Sigmoid colon (tissue), 7 donors: Measurements from ENCODE around the gene OSBPL5. TPM values are rescaled to one million over a fixed set of nuclear protein-coding genes. Genes with fewer than 3 reads are reported as not detected.
A peak's percentile ranks its signal among the peaks of the same experiment; 100 is the strongest.

Experiments used
- DNase-seq: peaks from one replicate; pipeline ENCODE4 v3.0.0-alpha.2; 2019
- H3K27ac ChIP-seq, 4 donors: fragments of 200-600 bp; sonication (generic); one replicate each; pipeline ENCODE4 v1.5.1; 2016 to 2019; ENCODE audit warnings: mild to moderate bottlenecking in 1 of 4
- H3K27me3 ChIP-seq, 3 donors: fragments of 200-600 bp; sonication (generic); one replicate each; pipeline ENCODE4 v1.5.1; 2019; ENCODE audit warnings: mild to moderate bottlenecking in 1 of 3
- H3K36me3 ChIP-seq, 4 donors: fragments of 200-600 bp; sonication (generic); one replicate each; pipeline ENCODE4 v1.5.1; 2016 to 2019
- H3K4me1 ChIP-seq, 4 donors: fragments of 200-600 bp; sonication (generic); one replicate each; pipeline ENCODE4 v1.5.1; 2017 to 2019
- H3K4me3 ChIP-seq, 4 donors: fragments of 200-600 bp; sonication (generic); one replicate each; pipeline ENCODE4 v1.5.1; 2017 to 2019; ENCODE audit warnings: mild to moderate bottlenecking in 2 of 4, moderate library complexity in 1 of 4
- H3K9me3 ChIP-seq, 4 donors: fragments of 200-600 bp in 3 of 4; sonication (generic) in 3 of 4; one replicate each; pipeline versions ENCODE4 v1.5.1 to v1.6.1; 2013 to 2019
- CTCF ChIP-seq, 4 experiments: fragments of 450-650 bp in 3 of 4; fragments of 200-600 bp in 1 of 4; IDR thresholded peaks; one replicate each; pipeline ENCODE4 v1.5.1; 2016 to 2019; ENCODE audit warnings: antibody characterized with exemption in 4 of 4, mild to moderate bottlenecking in 3 of 4, moderate library complexity in 2 of 4
- EP300 ChIP-seq, 4 donors: sonication (generic); formaldehyde crosslinking; IDR thresholded peaks; one replicate each; pipeline ENCODE4 v1.6.1; 2017; ENCODE audit warnings: antibody characterized with exemption in 4 of 4
- POLR2A ChIP-seq, 2 donors: fragments of 450-650 bp; IDR thresholded peaks; one replicate each; pipeline ENCODE4 v1.6.1; 2016; ENCODE audit warnings: antibody characterized with exemption in 2 of 2, mild to moderate bottlenecking in 2 of 2, moderate library complexity in 2 of 2
- POLR2AphosphoS5 ChIP-seq, 4 donors: sonication (generic); formaldehyde crosslinking; IDR thresholded peaks; one replicate each; pipeline ENCODE4 v1.6.1; 2017; ENCODE audit warnings: antibody characterized with exemption in 4 of 4
- WGBS, 2 donors: extraction: QIAGEN DNeasy Blood & Tissue Kit; methylation state at CpG; one replicate each; pipeline ENCODE4 v1.1.7; 2013; 5-methylcytosine and 5-hydroxymethylcytosine counted together
- intact Hi-C: fragments of 100-400 bp; cut with DNase I; formaldehyde crosslinking; loops from one replicate; pipeline ENCODE4 v1.15.1; 2023
- polyA plus RNA-seq, 3 donors: library from polyadenylated mRNA; stranded (reverse); fragments of 200-250 nt; gene quantifications; one replicate each; pipeline ENCODE4 v1.2.3, GENCODE V29; 2013
- total RNA-seq, 4 donors: library from RNA; depleted of rRNA; stranded (reverse); fragments of >200 nt; gene quantifications; one replicate each; pipeline ENCODE4 v1.1.0, GENCODE V29; 2016
- donor health status: healthy with polysubstance abuse.
- donor health status: Bipolar disorder and iron deficiency.
- donor health status: healthy.

The OSBPL5 gene
- total and polyA plus RNA-seq, 7 donors, result 16.6 to 69.2 (median 29.8) TPM

- DNase-seq, result peak; percentile 62
- intact Hi-C loops, result no loop called here
- Histone ChIP-seq H3K4me1 (no peaks in the 10 kb centered on the region), H3K27me3 (peaks cover 0 to 23% (median 0%) of the 10 kb centered on the region in 3 donors), H3K27ac (no peak overlapping the region), H3K4me3 (no peak overlapping the region), H3K9me3 (no peaks in the 10 kb centered on the region), H3K36me3 (no peaks in the 10 kb centered on the region)
- TF ChIP-seq EP300 (IDR thresholded peaks at IDR 0.05) (no peak), CTCF (IDR thresholded peaks at IDR 0.05) (peak in 2 of 4 experiments; percentile 23 to 36), POLR2A (IDR thresholded peaks at IDR 0.05) (no peak), POLR2AphosphoS5 (IDR thresholded peaks at IDR 0.05) (no peak)
- WGBS, 2 donors, result 37 to 64% methylated on average over 22 of the region's 22 CpGs
Measured at GRCh38 chr11:3195251-3196160, 30.4 kb upstream of the OSBPL5 start.

DNA sequence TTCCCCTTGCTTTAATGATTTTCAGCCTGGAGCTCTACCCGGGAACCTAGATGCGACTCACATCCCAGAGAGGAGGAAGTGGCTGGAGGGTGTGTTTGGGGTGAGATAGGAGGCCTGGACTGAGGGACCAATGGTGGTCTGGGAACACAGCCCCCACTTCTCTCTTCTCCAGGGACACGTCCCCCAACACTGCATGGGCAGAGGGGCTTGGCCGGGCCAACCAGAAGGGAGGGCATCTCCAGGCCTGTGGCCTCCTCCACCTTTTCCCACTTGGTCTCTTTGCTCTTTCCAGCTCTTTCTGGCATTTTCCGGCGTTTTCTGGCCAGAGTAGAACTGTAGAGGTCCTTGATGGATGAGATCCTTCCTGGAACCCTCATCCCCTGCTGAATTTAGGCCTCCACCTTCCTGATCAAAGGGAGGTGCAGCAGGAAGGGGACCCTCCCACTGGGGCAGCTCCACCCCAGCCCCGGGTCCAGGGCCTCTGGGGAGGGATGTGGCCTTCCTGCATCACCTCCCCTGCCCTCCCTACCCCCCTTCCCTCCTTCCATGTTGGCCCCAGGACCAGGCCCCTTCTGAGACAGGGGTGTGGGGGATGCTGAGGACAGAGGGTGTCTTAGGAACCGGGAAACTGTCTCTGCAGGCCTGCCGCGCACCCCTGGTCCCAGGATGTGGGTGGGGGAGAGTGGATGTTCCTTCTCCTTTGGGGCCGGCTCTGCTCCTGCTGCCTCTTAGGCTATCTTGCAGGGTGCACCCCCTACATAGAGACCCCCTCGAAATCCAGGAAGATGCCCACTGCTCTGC is 29.1 kb upstream of the OSBPL5 start:
- peak; percentile 50 for DNase-seq
- no peaks in the 10 kb centered on the region for H3K4me1 ChIP-seq
- intact Hi-C loops, result no loop called here
- H3K27me3 ChIP-seq, result peaks cover 0 to 15% (median 0%) of the 10 kb centered on the region in 3 donors
- WGBS, 2 donors, result 77% methylated on average over 12 of the region's 12 CpGs
- no peak for TF ChIP-seq POLR2A (IDR thresholded peaks at IDR 0.05)
- TF ChIP-seq POLR2AphosphoS5 (IDR thresholded peaks at IDR 0.05), result no peak
- no peak for TF ChIP-seq CTCF (IDR thresholded peaks at IDR 0.05)
- no peak for TF ChIP-seq EP300 (IDR thresholded peaks at IDR 0.05)
- no peak overlapping the region for H3K27ac ChIP-seq
- no peak overlapping the region for H3K4me3 ChIP-seq
- H3K36me3 ChIP-seq, result no peaks in the 10 kb centered on the region
- H3K9me3 ChIP-seq, result no peaks in the 10 kb centered on the region

DNA sequence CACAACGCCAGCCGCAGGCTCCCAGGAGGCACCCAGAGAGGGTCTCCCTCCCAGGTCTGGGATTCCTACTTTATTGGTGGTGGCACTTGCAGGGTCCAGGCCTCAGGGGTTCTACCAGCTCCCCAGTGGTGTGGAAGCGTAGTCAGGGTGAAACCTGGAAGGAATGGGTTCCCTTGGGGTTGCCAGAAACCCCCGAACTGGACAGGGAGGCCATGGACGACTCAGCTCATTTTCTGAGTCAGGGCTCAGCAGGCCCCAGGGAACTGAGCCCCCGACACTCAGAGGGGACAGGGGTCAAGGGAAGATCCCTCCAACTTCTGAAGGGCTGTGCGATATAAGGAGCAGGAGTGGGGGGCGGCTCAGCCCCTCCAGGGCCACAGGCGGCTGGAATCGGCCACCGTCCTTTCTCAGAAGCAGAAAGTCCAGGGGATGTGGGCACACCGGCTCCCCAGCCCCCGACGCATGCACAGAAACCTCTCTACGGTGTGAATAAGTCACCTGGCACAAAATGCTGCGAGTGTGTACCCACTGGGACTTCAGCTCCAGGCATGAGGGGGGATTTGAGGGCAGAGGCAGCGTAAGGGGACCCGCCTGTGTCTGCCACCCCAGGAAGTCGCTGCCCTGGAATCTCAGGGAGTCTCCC is 28.4 kb upstream of the OSBPL5 start:
- Histone ChIP-seq H3K4me1 (no peaks in the 10 kb centered on the region), H3K27me3 (peaks cover 0 to 10% (median 0%) of the 10 kb centered on the region in 3 donors), H3K27ac (no peak overlapping the region), H3K9me3 (no peaks in the 10 kb centered on the region), H3K36me3 (no peaks in the 10 kb centered on the region), H3K4me3 (no peak overlapping the region)
- TF ChIP-seq EP300 (IDR thresholded peaks at IDR 0.05) (no peak), POLR2A (IDR thresholded peaks at IDR 0.05) (no peak), CTCF (IDR thresholded peaks at IDR 0.05) (no peak), POLR2AphosphoS5 (IDR thresholded peaks at IDR 0.05) (no peak)
- intact Hi-C loops, result no loop called here
- DNase-seq, result peak; percentile 52
- 85 to 88% methylated on average over 19 of the region's 19 CpGs for WGBS, 2 donors

GRCh38 chr11:3192511-3193372 is 27.6 kb upstream of the OSBPL5 start:
- H3K4me1 ChIP-seq, result no peaks in the 10 kb centered on the region
- no peak overlapping the region for H3K4me3 ChIP-seq
- no peak overlapping the region for H3K27ac ChIP-seq
- H3K36me3 ChIP-seq, result no peaks in the 10 kb centered on the region
- no peak for TF ChIP-seq POLR2AphosphoS5 (IDR thresholded peaks at IDR 0.05)
- TF ChIP-seq EP300 (IDR thresholded peaks at IDR 0.05), result no peak
- TF ChIP-seq POLR2A (IDR thresholded peaks at IDR 0.05), result no peak
- no peak for TF ChIP-seq CTCF (IDR thresholded peaks at IDR 0.05)
- peak; percentile 55 for DNase-seq
- intact Hi-C loops, result no loop called here
- H3K27me3 ChIP-seq, result peaks cover 0 to 10% (median 0%) of the 10 kb centered on the region in 3 donors
- WGBS, 2 donors, result 60 to 83% methylated on average over 14 of the region's 14 CpGs
- no peaks in the 10 kb centered on the region for H3K9me3 ChIP-seq
